ENCODE results near the gene ECM2. TPM values are rescaled to one million over a fixed set of nuclear protein-coding genes. Genes with fewer than 3 reads are reported as not detected.

ECM2 gene
- total RNA-seq, 2 experiments from 2014 or later, result not detected

GRCh38 chr9:92508018-92508820, 27.6 kb downstream of the ECM2 start:
- Mint-ChIP-seq H3K36me3 (ENCODE audit: low read depth) (no peaks in the 10 kb centered on the region), H3K27ac (no peak overlapping the region), H3K4me1 (ENCODE audit: low read depth) (no peaks in the 10 kb centered on the region), H3K9me3 (no peaks in the 10 kb centered on the region), H3K27me3 (no peaks in the 10 kb centered on the region), H3K4me3 (no peak overlapping the region)
- no peak overlapping the region for H3K27ac ChIP-seq (ENCODE audit: low read depth in 1 of 2, low read length in 2 of 2)
- CTCF ChIA-PET, result no interaction called here
- no peaks in the 10 kb centered on the region for H3K4me1 ChIP-seq (ENCODE audit: insufficient read depth, low read length)
- no peak overlapping the region for H3K4me3 ChIP-seq (ENCODE audit: low read length)
- ATAC-seq (ENCODE audit: poor library complexity), result no peak
- no peak for TF ChIP-seq CTCF (IDR thresholded peaks at IDR 0.05)
- no peak for DNase-seq
- intact Hi-C loops (cut with DNase I, micrococcal nuclease), result no loop called here
- H3K27me3 ChIP-seq (ENCODE audit: control insufficient read depth in 1 of 2, insufficient read depth in 2 of 2, low read length in 2 of 2), result no peaks in the 10 kb centered on the region
- no peaks in the 10 kb centered on the region for H3K9me3 ChIP-seq (ENCODE audit: control insufficient read depth in 1 of 2, insufficient read depth in 1 of 2, low read length in 2 of 2)
- POLR2A ChIA-PET, result no interaction called here
- no peaks in the 10 kb centered on the region for H3K36me3 ChIP-seq (ENCODE audit: insufficient read depth, low read length)

GRCh38 chr9:92507496-92507895, 28.3 kb downstream of the ECM2 start:
- ChIA-PET CTCF (no interaction called here), POLR2A (no interaction called here)
- H3K4me3 ChIP-seq (ENCODE audit: low read length), result no peak overlapping the region
- Mint-ChIP-seq H3K27me3 (no peaks in the 10 kb centered on the region), H3K4me3 (no peak overlapping the region), H3K4me1 (ENCODE audit: low read depth) (no peaks in the 10 kb centered on the region), H3K27ac (no peak overlapping the region), H3K36me3 (ENCODE audit: low read depth) (no peaks in the 10 kb centered on the region), H3K9me3 (no peaks in the 10 kb centered on the region)
- intact Hi-C loops (cut with DNase I, micrococcal nuclease), result no loop called here
- no peak for TF ChIP-seq CTCF (IDR thresholded peaks at IDR 0.05)
- H3K27ac ChIP-seq (ENCODE audit: low read depth in 1 of 2, low read length in 2 of 2), result no peak overlapping the region
- no peaks in the 10 kb centered on the region for H3K27me3 ChIP-seq (ENCODE audit: control insufficient read depth in 1 of 2, insufficient read depth in 2 of 2, low read length in 2 of 2)
- no peaks in the 10 kb centered on the region for H3K36me3 ChIP-seq (ENCODE audit: insufficient read depth, low read length)
- H3K4me1 ChIP-seq (ENCODE audit: insufficient read depth, low read length), result no peaks in the 10 kb centered on the region
- ATAC-seq (ENCODE audit: poor library complexity), result no peak
- H3K9me3 ChIP-seq (ENCODE audit: control insufficient read depth in 1 of 2, insufficient read depth in 1 of 2, low read length in 2 of 2), result no peaks in the 10 kb centered on the region
- DNase-seq, result no peak

DNA sequence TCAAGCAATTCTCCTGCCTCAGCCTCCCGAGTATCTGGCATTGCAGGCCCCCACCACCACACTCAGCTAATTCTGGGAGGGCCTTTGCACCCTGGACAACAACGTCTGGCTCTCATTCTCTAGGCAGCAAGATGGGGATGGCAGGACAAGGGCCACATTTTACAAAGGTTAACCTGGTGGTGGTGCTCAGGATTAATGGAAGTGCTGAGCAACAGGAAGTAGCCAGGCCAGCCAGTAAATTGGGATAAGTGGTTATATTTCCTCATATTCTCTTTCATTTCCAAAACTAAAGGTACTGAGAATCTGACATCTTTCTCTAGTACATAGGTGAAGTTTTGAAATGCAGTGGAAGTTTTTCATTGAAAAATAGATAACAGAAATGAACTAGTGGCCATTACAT, 28.8 kb downstream of the ECM2 start:
- Mint-ChIP-seq H3K27ac (no peak overlapping the region), H3K36me3 (ENCODE audit: low read depth) (no peaks in the 10 kb centered on the region), H3K4me3 (no peak overlapping the region), H3K9me3 (no peaks in the 10 kb centered on the region), H3K4me1 (ENCODE audit: low read depth) (no peaks in the 10 kb centered on the region), H3K27me3 (no peaks in the 10 kb centered on the region)
- Histone ChIP-seq H3K4me3 (ENCODE audit: low read length) (no peak overlapping the region), H3K9me3 (ENCODE audit: control insufficient read depth in 1 of 2, insufficient read depth in 1 of 2, low read length in 2 of 2) (no peaks in the 10 kb centered on the region), H3K4me1 (ENCODE audit: insufficient read depth, low read length) (no peaks in the 10 kb centered on the region), H3K27me3 (ENCODE audit: control insufficient read depth in 1 of 2, insufficient read depth in 2 of 2, low read length in 2 of 2) (no peaks in the 10 kb centered on the region), H3K36me3 (ENCODE audit: insufficient read depth, low read length) (no peaks in the 10 kb centered on the region), H3K27ac (ENCODE audit: low read depth in 1 of 2, low read length in 2 of 2) (no peak overlapping the region)
- POLR2A ChIA-PET, result no interaction called here
- intact Hi-C loops (cut with DNase I, micrococcal nuclease), result no loop called here
- CTCF ChIA-PET, result no interaction called here
- no peak for TF ChIP-seq CTCF (IDR thresholded peaks at IDR 0.05)
- DNase-seq (no peak), ATAC-seq (ENCODE audit: poor library complexity) (no peak)
